Immature natural killer cell (primary cell): ENCODE results near the gene PHKA1. TPM values are rescaled to one million over a fixed set of nuclear protein-coding genes. Genes with fewer than 3 reads are reported as not detected.
"Not testable (repeated sequence)": the region's sequence is repeated elsewhere in the genome, so short reads cannot be mapped to it uniquely, and the experiment has no call there.

Experiments
- DNase-seq, 3 donors: peaks; one replicate each; pipeline ENCODE4 v3.0.0; 2022; ENCODE audit warnings: mixed read lengths in 1 of 3
- H3K27ac Mint-ChIP-seq, 6 donors: one replicate each; pipeline ENCODE4 v1.8.0; 2020; ENCODE audit warnings: mixed read lengths in 6 of 6, mild to moderate bottlenecking in 5 of 6, inconsistent platforms in 4 of 6, moderate library complexity in 3 of 6
- H3K27me3 Mint-ChIP-seq, 3 donors: one replicate each; pipeline ENCODE4 v1.8.0; 2020 to 2021; ENCODE audit warnings: low read depth in 3 of 3, mild to moderate bottlenecking in 3 of 3, mixed read lengths in 3 of 3, moderate library complexity in 3 of 3, inconsistent platforms in 1 of 3
- H3K36me3 Mint-ChIP-seq, 3 donors: one replicate each; pipeline ENCODE4 v1.8.0; 2020; ENCODE audit warnings: mixed read lengths in 3 of 3, inconsistent platforms in 2 of 3, mild to moderate bottlenecking in 2 of 3
- H3K4me1 Mint-ChIP-seq, 2 donors: one replicate each; pipeline ENCODE4 v1.8.0; 2020; ENCODE audit warnings: inconsistent platforms in 2 of 2, mild to moderate bottlenecking in 2 of 2, mixed read lengths in 2 of 2, moderate library complexity in 1 of 2
- H3K4me3 Mint-ChIP-seq, 5 donors: one replicate each; pipeline ENCODE4 v1.8.0; 2020; ENCODE audit warnings: mild to moderate bottlenecking in 5 of 5, mixed read lengths in 5 of 5, inconsistent platforms in 3 of 5, moderate library complexity in 3 of 5
- H3K9me3 Mint-ChIP-seq, 6 donors: one replicate each; pipeline ENCODE4 v1.8.0; 2020; ENCODE audit warnings: mild to moderate bottlenecking in 6 of 6, mixed read lengths in 6 of 6, inconsistent platforms in 4 of 6, moderate library complexity in 3 of 6
- polyA plus RNA-seq, 3 donors: library from polyadenylated mRNA; unstranded; fragments of 300-500 nt; fragmentation: Illumina TruSeq; gene quantifications; one replicate each; pipeline ENCODE4 v1.2.3, GENCODE V29; 2021

Gene PHKA1
- polyA plus RNA-seq, 3 donors from 2014 or later, result not detected

GRCh38 chrX:72694170-72694569 lies 19.9 kb downstream of the PHKA1 start:
- H3K4me3 Mint-ChIP-seq, result no peak overlapping the region
- peaks cover 0 to 5% (median 1%) of the 10 kb centered on the region in 3 donors for H3K27me3 Mint-ChIP-seq
- no peaks in the 10 kb centered on the region for H3K36me3 Mint-ChIP-seq
- no peaks in the 10 kb centered on the region for H3K9me3 Mint-ChIP-seq
- H3K27ac Mint-ChIP-seq, result no peak overlapping the region
- H3K4me1 Mint-ChIP-seq, result no peaks in the 10 kb centered on the region
- no peak for DNase-seq

DNA sequence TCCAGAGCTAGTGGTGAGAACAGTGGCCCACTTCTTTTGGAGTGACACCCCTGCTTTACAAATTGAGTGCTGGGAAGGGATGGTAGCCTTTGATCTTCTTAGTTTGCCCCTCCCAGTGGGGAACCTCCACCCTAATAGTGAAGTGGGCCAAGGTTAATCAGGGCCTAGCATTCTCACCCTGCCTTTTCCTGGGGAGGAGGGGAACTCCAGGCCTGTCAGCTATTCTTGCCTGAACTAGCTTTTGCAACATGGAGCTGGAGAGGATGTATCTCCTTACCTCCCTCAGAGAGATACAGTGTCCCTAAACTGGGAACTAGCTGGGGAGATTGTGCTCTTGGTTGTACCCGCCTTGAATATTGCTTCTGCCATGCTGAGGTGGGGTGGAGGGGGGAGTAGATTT lies 20.6 kb downstream of the PHKA1 start:
- no peaks in the 10 kb centered on the region for H3K4me1 Mint-ChIP-seq

GRCh38 chrX:72687396-72687795 lies 26.7 kb downstream of the PHKA1 start:
- H3K27ac Mint-ChIP-seq, result no peak overlapping the region
- H3K27me3 Mint-ChIP-seq, result no peaks in the 10 kb centered on the region
- no peak for DNase-seq
- no peaks in the 10 kb centered on the region for H3K36me3 Mint-ChIP-seq
- no peak overlapping the region for H3K4me3 Mint-ChIP-seq
- no peaks in the 10 kb centered on the region for H3K9me3 Mint-ChIP-seq
- H3K4me1 Mint-ChIP-seq, result no peaks in the 10 kb centered on the region

More for the DNA sequence above, 20.6 kb downstream of the PHKA1 start:
- H3K27me3 Mint-ChIP-seq, result peaks cover 0 to 4% (median 1%) of the 10 kb centered on the region in 3 donors
- H3K9me3 Mint-ChIP-seq, result no peaks in the 10 kb centered on the region
- no peak for DNase-seq
- no peak overlapping the region for H3K27ac Mint-ChIP-seq
- no peaks in the 10 kb centered on the region for H3K36me3 Mint-ChIP-seq
- H3K4me3 Mint-ChIP-seq, result no peak overlapping the region

GRCh38 chrX:72685810-72686456 lies 28.2 kb downstream of the PHKA1 start:
- H3K36me3 Mint-ChIP-seq, result no peaks in the 10 kb centered on the region
- H3K9me3 Mint-ChIP-seq, result no peaks in the 10 kb centered on the region
- no peaks in the 10 kb centered on the region for H3K4me1 Mint-ChIP-seq
- DNase-seq, result no peak
- no peak overlapping the region for H3K27ac Mint-ChIP-seq
- no peaks in the 10 kb centered on the region for H3K27me3 Mint-ChIP-seq
- H3K4me3 Mint-ChIP-seq, result no peak overlapping the region

- Mint-ChIP-seq H3K4me3 (no peak overlapping the region), H3K9me3 (no peaks in the 10 kb centered on the region), H3K36me3 (no peaks in the 10 kb centered on the region), H3K27ac (no peak overlapping the region), H3K27me3 (peaks cover 0 to 2% (median 1%) of the 10 kb centered on the region in 3 donors), H3K4me1 (no peaks in the 10 kb centered on the region)
- no peak for DNase-seq
Measured at GRCh38 chrX:72685018-72685417, 29.1 kb downstream of the PHKA1 start.

DNA sequence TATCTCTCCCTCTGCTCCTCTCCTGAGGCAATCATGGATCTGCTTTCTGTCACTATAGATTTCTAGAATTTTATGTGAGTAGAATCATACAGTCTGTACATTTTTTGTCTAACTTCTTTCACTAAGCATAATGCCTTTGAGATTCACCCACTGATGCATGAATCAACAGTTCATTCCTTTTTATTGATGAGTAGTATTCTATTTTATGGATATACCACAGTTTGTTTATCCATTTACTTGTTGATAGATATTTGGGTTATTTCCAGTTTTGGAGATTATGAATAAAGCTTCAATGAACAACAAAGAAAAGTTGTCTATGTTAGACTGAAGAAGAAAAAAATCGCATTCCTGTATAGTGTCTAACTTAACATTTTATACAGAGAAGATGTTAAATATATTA lies 30.5 kb downstream of the PHKA1 start:
- DNase-seq, result no peak
- no peak overlapping the region for H3K4me3 Mint-ChIP-seq
- no peaks in the 10 kb centered on the region for H3K9me3 Mint-ChIP-seq
- H3K4me1 Mint-ChIP-seq, result no peaks in the 10 kb centered on the region
- H3K36me3 Mint-ChIP-seq, result no peaks in the 10 kb centered on the region
- H3K27me3 Mint-ChIP-seq, result peaks cover 0 to 2% (median 2%) of the 10 kb centered on the region in 3 donors
- no peak overlapping the region for H3K27ac Mint-ChIP-seq

DNA sequence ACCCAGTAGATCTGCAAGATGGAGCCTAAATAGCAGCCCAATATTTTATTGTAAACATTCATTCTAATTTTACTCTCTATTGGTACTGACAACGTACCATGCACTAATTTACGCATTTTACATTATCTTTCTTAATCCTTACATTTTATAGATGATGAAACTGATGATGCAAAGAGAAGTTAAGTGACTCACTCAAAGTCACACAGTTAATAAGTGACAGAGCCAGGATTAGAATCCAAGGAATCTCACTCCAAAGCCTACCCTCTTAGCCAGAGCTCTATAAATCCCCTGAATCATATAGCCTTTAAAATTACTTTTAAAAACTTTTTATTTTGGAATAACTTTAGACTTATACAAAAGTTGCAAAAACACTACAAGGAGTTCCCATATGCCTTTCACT lies 37.6 kb downstream of the PHKA1 start:
- Mint-ChIP-seq H3K4me3 (no peak overlapping the region), H3K27me3 (peaks cover 2 to 7% (median 4%) of the 10 kb centered on the region in 3 donors), H3K27ac (no peak overlapping the region), H3K36me3 (no peaks in the 10 kb centered on the region), H3K4me1 (no peaks in the 10 kb centered on the region), H3K9me3 (no peaks in the 10 kb centered on the region)
- DNase-seq, result no peak

- not testable (repeated sequence) for H3K4me3 Mint-ChIP-seq
Measured at GRCh38 chrX:72673951-72674350, 40.2 kb downstream of the PHKA1 start.

DNA sequence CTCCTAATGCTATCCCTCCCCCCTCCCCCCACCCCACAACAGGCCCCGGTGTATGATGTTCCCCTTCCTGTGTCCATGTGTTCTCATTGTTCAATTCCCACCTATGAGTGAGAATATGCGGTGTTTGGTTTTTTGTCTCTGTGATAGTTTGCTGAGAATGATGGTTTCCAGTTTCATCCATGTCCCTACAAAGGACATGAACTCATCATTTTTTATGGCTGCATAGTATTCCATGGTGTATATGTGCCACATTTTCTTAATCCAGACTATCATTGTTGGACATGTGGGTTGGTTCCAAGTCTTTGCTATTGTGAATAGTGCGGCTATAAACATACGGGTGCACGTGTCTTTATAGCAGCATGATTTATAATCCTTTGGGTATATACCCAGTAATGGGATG lies 44.6 kb downstream of the PHKA1 start:
- H3K27ac Mint-ChIP-seq, H3K36me3 Mint-ChIP-seq, H3K4me3 Mint-ChIP-seq, DNase-seq, H3K4me1 Mint-ChIP-seq, H3K27me3 Mint-ChIP-seq, H3K9me3 Mint-ChIP-seq: not testable (repeated sequence)

More at GRCh38 chrX:72673951-72674350, 40.2 kb downstream of the PHKA1 start:
- not testable (repeated sequence) for H3K27me3 Mint-ChIP-seq, H3K27ac Mint-ChIP-seq, H3K36me3 Mint-ChIP-seq, DNase-seq, H3K9me3 Mint-ChIP-seq, H3K4me1 Mint-ChIP-seq

DNA sequence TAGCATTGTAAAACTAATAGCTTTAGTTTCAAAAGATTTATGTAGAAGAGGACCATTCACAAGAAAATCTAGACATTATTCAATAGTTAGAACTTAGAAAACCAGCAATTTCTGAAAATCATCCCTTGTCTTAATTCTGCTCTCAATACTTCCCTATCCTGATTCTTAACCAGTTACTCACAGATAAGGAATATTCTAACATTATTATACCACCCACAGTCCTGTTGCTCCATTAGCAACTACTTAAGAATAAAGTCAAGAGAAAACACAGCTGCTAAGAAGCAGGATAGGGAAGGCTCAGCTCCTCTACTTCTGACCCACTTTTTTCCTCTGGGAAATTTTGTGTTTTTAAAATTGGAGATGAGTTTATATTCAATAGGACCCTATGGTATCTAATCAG lies 47.7 kb downstream of the PHKA1 start:
- Mint-ChIP-seq H3K36me3 (no peaks in the 10 kb centered on the region), H3K27ac (no peak overlapping the region), H3K4me1 (peaks cover 0 to 4% of the 10 kb centered on the region in 2 donors), H3K27me3 (peaks cover 3 to 6% (median 5%) of the 10 kb centered on the region in 3 donors), H3K9me3 (no peaks in the 10 kb centered on the region), H3K4me3 (no peak overlapping the region)
- no peak for DNase-seq

DNA sequence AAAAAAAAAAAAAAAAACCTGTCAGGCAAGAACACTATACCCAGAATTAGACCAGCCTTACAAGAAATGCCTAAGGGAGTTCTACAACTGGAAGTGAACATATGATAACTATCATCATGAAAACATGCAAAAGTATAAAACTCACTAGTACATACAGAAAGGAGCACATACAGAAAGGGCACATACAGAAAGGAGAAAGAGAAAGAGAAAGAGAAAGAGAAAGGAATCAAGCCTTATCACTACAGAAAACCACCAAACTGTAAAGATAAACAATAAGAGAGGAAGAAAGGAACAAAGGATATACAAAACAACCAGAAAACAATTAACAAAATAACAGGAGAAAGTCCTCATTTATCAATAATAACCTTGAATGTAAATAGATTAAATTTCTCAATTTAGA lies 50.4 kb downstream of the PHKA1 start:
- Mint-ChIP-seq H3K4me1 (peaks cover 0 to 4% of the 10 kb centered on the region in 2 donors), H3K9me3 (no peaks in the 10 kb centered on the region), H3K27ac (no peak overlapping the region), H3K27me3 (peaks cover 3 to 8% (median 5%) of the 10 kb centered on the region in 3 donors), H3K4me3 (no peak overlapping the region), H3K36me3 (no peaks in the 10 kb centered on the region)
- DNase-seq, result no peak

- H3K27me3 Mint-ChIP-seq, result peaks cover 3 to 8% (median 5%) of the 10 kb centered on the region in 3 donors
- no peak overlapping the region for H3K27ac Mint-ChIP-seq
- H3K9me3 Mint-ChIP-seq, result no peaks in the 10 kb centered on the region
- H3K36me3 Mint-ChIP-seq, result no peaks in the 10 kb centered on the region
- H3K4me3 Mint-ChIP-seq, result no peak overlapping the region
- H3K4me1 Mint-ChIP-seq, result peaks cover 0 to 4% of the 10 kb centered on the region in 2 donors
- no peak for DNase-seq
Measured at GRCh38 chrX:72662020-72662747, 51.9 kb downstream of the PHKA1 start.

DNA sequence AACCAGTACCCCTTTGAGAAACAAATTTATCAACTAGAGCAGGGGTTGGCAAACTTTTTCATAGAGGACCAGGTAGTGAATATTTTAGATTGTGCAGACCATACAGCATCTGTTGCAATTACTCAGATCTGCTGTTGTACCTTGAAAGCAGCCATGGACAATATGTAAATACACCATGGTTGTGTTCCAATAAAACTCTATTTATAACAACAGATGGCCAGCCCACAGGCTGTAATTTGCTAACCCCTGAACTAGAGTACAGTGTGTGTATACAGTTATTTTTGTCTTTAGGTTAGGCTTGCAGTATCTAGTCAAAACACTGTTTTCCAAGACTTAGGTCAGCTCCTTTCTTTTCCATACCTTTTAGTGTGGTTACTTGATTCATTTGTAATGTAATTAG lies 54.4 kb downstream of the PHKA1 start:
- H3K36me3 Mint-ChIP-seq, result no peaks in the 10 kb centered on the region
- H3K27me3 Mint-ChIP-seq, result peaks cover 0 to 6% (median 3%) of the 10 kb centered on the region in 3 donors
- no peaks in the 10 kb centered on the region for H3K9me3 Mint-ChIP-seq

GRCh38 chrX:72652082-72652481 lies 62.0 kb downstream of the PHKA1 start:
- peaks cover 0 to 2% (median 0%) of the 10 kb centered on the region in 3 donors for H3K27me3 Mint-ChIP-seq
- H3K27ac Mint-ChIP-seq, result no peak overlapping the region
- H3K4me3 Mint-ChIP-seq, result no peak overlapping the region
- DNase-seq, result no peak
- no peaks in the 10 kb centered on the region for H3K4me1 Mint-ChIP-seq
- no peaks in the 10 kb centered on the region for H3K36me3 Mint-ChIP-seq
- H3K9me3 Mint-ChIP-seq, result no peaks in the 10 kb centered on the region

More for the DNA sequence above, 54.4 kb downstream of the PHKA1 start:
- no peak for DNase-seq
- no peak overlapping the region for H3K4me3 Mint-ChIP-seq
- no peak overlapping the region for H3K27ac Mint-ChIP-seq
- peaks cover 0 to 4% of the 10 kb centered on the region in 2 donors for H3K4me1 Mint-ChIP-seq
